Tibial nerve (tissue), 4 donors: ENCODE results near the gene NAPG. TPM values are rescaled to one million over a fixed set of nuclear protein-coding genes. Genes with fewer than 3 reads are reported as not detected.

ENCODE experiments used
- DNase-seq, 2 donors: peaks; one replicate each; pipeline ENCODE4 v3.0.0-alpha.2; 2019; ENCODE audit warnings: low spot score in 2 of 2
- H3K27ac ChIP-seq, 4 donors: fragments of 200-600 bp; sonication (generic) in 3 of 4; one replicate each; pipeline ENCODE4 v1.5.1; 2017 to 2019; ENCODE audit warnings: mild to moderate bottlenecking in 1 of 4
- H3K27me3 ChIP-seq, 2 donors: fragments of 200-600 bp; sonication (generic) in 1 of 2; one replicate each; pipeline versions ENCODE4 v1.5.1 to v1.6.0; 2017 to 2019
- H3K36me3 ChIP-seq, 3 donors: fragments of 200-600 bp; sonication (generic); one replicate each; pipeline ENCODE4 v1.5.1; 2018 to 2019
- H3K4me1 ChIP-seq, 4 donors: fragments of 200-600 bp; sonication (generic) in 3 of 4; one replicate each; pipeline ENCODE4 v1.5.1; 2017 to 2019
- H3K4me3 ChIP-seq, 4 donors: fragments of 200-600 bp; sonication (generic) in 3 of 4; one replicate each; pipeline ENCODE4 v1.5.1; 2017 to 2019; ENCODE audit warnings: mild to moderate bottlenecking in 1 of 4, moderate library complexity in 1 of 4
- H3K9me3 ChIP-seq, 4 donors: fragments of 200-600 bp; sonication (generic) in 3 of 4; one replicate each; pipeline ENCODE4 v1.5.1; 2017 to 2019
- EP300 ChIP-seq, 2 donors: sonication (generic); formaldehyde crosslinking; IDR thresholded peaks; one replicate each; pipeline ENCODE4 v1.6.1; 2017; ENCODE audit warnings: antibody characterized with exemption in 2 of 2, mild to moderate bottlenecking in 1 of 2
- POLR2A ChIP-seq, 2 donors: fragments of 450-650 bp; IDR thresholded peaks; one replicate each; pipeline ENCODE4 v1.6.1; 2017; ENCODE audit warnings: antibody characterized with exemption in 2 of 2, mild to moderate bottlenecking in 2 of 2, moderate library complexity in 2 of 2
- WGBS, 2 donors: methylation state at CpG; one replicate each; pipeline ENCODE4 v1.1.5; 2018; 5-methylcytosine and 5-hydroxymethylcytosine counted together
- total RNA-seq, 4 donors: library from RNA; depleted of rRNA; stranded (reverse); fragments of >200 nt; gene quantifications; one replicate each; pipeline ENCODE4 v1.1.0, GENCODE V29; 2016
- TF ChIP-seq, protein P1 (sequence below), 5 experiments: fragments of 200-600 bp in 3 of 5; fragments of 450-650 bp in 2 of 5; sonication (generic) in 3 of 5; IDR thresholded peaks; one replicate each; pipeline ENCODE4 v1.5.1; 2016 to 2019; ENCODE audit warnings: antibody characterized with exemption in 5 of 5, mild to moderate bottlenecking in 3 of 5, moderate library complexity in 2 of 5

NAPG gene
- total RNA-seq, 4 donors from 2014 or later, result 19.0 to 37.9 (median 27.7) TPM

DNA sequence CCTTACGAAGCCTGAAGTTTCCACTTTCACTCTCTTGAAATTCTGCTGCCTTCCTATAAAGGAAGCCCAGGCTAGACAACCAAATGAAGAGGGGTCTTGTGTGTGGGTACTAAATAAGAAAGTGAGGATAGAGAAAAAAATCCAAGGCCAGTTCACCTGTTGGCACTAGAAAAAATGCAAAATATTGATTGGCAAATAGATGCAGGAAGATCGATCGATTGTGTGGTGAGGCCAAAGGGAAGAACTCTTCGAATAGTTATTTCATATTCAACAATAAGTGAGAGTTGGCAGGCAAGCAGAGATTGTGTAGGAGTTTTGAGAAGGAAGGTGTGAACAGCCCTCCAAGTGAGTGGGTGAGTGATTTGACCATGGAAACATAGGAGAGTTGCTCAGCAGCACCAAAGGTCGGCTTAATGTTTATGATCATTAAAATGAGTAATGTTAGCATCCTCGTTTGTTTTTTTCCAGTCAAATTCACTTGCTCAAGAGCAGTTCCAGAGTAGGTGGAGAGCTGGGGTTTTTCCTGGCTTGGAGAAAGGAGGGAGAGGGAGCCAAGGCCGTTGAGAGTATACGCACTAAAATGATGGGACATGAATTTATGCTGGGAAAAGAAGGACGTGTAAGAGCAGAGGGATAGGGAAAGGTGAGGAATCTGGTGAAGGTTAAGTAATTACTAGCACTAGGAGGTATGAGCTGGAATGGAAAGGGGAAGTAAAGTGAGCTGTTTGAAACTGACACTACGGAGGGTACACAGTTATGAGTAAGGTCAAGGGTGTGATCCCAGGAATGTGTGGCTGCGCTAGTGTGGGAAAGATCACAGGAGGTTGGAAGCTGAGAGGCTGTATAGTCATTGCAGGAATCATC lies 1.1 kb upstream of the NAPG start:
- H3K36me3 ChIP-seq, result no peaks in the 10 kb centered on the region
- 50 to 51% methylated on average over 11 of the region's 11 CpGs for WGBS, 2 donors
- peak overlapping the region in 2 of 4 donors; percentile 77 to 85 for H3K4me3 ChIP-seq
- H3K9me3 ChIP-seq, result no peaks in the 10 kb centered on the region
- no peak for TF ChIP-seq POLR2A (IDR thresholded peaks at IDR 0.05)
- TF ChIP-seq, protein P1, sequence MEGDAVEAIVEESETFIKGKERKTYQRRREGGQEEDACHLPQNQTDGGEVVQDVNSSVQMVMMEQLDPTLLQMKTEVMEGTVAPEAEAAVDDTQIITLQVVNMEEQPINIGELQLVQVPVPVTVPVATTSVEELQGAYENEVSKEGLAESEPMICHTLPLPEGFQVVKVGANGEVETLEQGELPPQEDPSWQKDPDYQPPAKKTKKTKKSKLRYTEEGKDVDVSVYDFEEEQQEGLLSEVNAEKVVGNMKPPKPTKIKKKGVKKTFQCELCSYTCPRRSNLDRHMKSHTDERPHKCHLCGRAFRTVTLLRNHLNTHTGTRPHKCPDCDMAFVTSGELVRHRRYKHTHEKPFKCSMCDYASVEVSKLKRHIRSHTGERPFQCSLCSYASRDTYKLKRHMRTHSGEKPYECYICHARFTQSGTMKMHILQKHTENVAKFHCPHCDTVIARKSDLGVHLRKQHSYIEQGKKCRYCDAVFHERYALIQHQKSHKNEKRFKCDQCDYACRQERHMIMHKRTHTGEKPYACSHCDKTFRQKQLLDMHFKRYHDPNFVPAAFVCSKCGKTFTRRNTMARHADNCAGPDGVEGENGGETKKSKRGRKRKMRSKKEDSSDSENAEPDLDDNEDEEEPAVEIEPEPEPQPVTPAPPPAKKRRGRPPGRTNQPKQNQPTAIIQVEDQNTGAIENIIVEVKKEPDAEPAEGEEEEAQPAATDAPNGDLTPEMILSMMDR (IDR thresholded peaks at IDR 0.05), result no peak
- no peak for TF ChIP-seq EP300 (IDR thresholded peaks at IDR 0.05)
- H3K27me3 ChIP-seq, result no peaks in the 10 kb centered on the region
- no peak for DNase-seq
- H3K27ac ChIP-seq, result peak overlapping the region; percentile 94 to 97 (median 96)
- peaks cover 0 to 49% (median 11%) of the 10 kb centered on the region in 4 donors for H3K4me1 ChIP-seq

DNA sequence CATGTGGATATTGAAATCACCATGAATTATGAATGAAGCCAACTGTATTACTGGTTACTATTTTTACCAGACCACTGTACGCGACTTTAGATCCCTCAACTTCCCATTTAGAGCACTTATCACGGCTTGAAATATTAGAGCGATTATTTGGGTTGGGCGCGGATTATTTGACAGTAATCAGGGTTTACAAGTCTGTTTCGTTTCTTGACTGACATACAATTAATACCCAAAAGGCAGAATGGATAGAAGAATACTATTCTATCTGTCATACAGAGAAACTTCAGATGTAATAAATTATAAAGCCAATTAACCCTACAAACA lies 496 bp upstream of the NAPG start:
- H3K27ac ChIP-seq, result peak overlapping the region; percentile 94 to 97 (median 96)
- H3K36me3 ChIP-seq, result no peaks in the 10 kb centered on the region
- no peaks in the 10 kb centered on the region for H3K27me3 ChIP-seq
- DNase-seq, result no peak
- H3K4me3 ChIP-seq, result peak overlapping the region; percentile 77 to 95 (median 90)
- H3K9me3 ChIP-seq, result no peaks in the 10 kb centered on the region
- peaks cover 0 to 50% (median 9%) of the 10 kb centered on the region in 4 donors for H3K4me1 ChIP-seq
- TF ChIP-seq EP300 (IDR thresholded peaks at IDR 0.05) (no peak), POLR2A (IDR thresholded peaks at IDR 0.05) (no peak)
- TF ChIP-seq, protein P1 (IDR thresholded peaks at IDR 0.05), result no peak
- 57 to 60% methylated on average over 7 of the region's 7 CpGs for WGBS, 2 donors

DNA sequence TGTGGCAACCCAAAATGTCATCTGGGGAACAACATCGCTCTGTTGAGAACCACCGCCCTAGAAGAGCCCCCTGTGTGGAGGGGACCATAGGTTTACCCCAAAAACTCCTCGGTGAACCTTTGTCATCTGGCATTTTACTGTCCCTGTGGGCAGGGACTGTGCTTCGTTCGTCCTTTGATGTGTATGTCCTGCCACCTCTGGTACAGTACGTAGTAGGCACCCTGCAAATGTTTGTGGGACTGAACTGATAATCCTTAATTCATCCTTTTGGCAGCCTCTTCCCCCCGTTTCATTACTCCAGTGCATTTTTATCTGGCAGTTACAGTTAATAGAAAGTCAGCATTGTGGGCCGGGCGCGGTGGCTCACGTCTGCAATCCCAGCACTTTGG lies 728 bp downstream of the NAPG start:
- H3K27ac ChIP-seq, result peak overlapping the region; percentile 94 to 97 (median 96)
- peaks cover 0 to 50% (median 9%) of the 10 kb centered on the region in 4 donors for H3K4me1 ChIP-seq
- peaks cover 0 to under 1% (median 0%) of the 10 kb centered on the region in 3 donors for H3K36me3 ChIP-seq
- WGBS, 2 donors, result 4 to 5% methylated on average over 11 of the region's 11 CpGs
- no peak for DNase-seq
- TF ChIP-seq POLR2A (IDR thresholded peaks at IDR 0.05), result no peak
- TF ChIP-seq EP300 (IDR thresholded peaks at IDR 0.05), result no peak
- TF ChIP-seq, protein P1 (IDR thresholded peaks at IDR 0.05), result no peak
- peak overlapping the region; percentile 77 to 95 (median 90) for H3K4me3 ChIP-seq
- H3K9me3 ChIP-seq, result no peaks in the 10 kb centered on the region
- no peaks in the 10 kb centered on the region for H3K27me3 ChIP-seq

DNA sequence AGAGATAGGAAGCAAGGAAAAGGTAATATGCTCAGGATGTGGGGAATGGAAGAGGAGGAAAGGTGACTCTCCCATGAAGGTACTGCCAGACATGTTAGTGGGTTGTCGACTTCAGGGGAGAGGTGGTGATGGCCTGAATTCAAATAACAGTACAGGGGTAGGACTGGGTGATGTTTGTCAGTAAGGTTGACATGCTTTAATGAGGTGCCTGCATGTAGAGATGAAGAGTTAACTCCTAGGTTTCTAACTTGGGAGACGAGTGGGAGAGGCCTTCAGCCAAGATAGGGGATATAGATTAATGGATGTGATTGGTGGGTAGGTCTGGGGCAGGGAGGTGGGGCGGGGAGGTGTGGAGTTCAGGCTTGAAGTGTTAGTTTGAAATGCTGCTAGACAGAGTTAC lies 2.6 kb downstream of the NAPG start:
- DNase-seq, result no peak
- Histone ChIP-seq H3K4me3 (no peak overlapping the region), H3K4me1 (peaks cover 0 to 50% (median 9%) of the 10 kb centered on the region in 4 donors), H3K9me3 (no peaks in the 10 kb centered on the region), H3K27me3 (no peaks in the 10 kb centered on the region), H3K27ac (no peak overlapping the region), H3K36me3 (peaks cover 0 to 4% (median 0%) of the 10 kb centered on the region in 3 donors)
- TF ChIP-seq, protein P1 (IDR thresholded peaks at IDR 0.05), result no peak
- TF ChIP-seq POLR2A (IDR thresholded peaks at IDR 0.05) (no peak), EP300 (IDR thresholded peaks at IDR 0.05) (no peak)
- 53 to 78% methylated on average over 3 of the region's 3 CpGs for WGBS, 2 donors

- Histone ChIP-seq H3K27ac (no peak overlapping the region), H3K4me3 (no peak overlapping the region), H3K9me3 (no peaks in the 10 kb centered on the region), H3K4me1 (peaks cover 0 to 46% (median 9%) of the 10 kb centered on the region in 4 donors), H3K36me3 (peaks cover 0 to 4% (median 0%) of the 10 kb centered on the region in 3 donors), H3K27me3 (no peaks in the 10 kb centered on the region)
- DNase-seq, result no peak
- TF ChIP-seq, protein P1 (IDR thresholded peaks at IDR 0.05), result no peak
- TF ChIP-seq POLR2A (IDR thresholded peaks at IDR 0.05), result no peak
- no peak for TF ChIP-seq EP300 (IDR thresholded peaks at IDR 0.05)
- 74 to 78% methylated on average over 3 of the region's 3 CpGs for WGBS, 2 donors
Observed at GRCh38 chr18:10530002-10530401, 4.2 kb downstream of the NAPG start.
